GM19240 (cell line): Measurements from ENCODE around the gene GHR.

ENCODE experiments used
- DNase-seq: peaks from one replicate; pipeline ENCODE4 v3.0.0; 2011; ENCODE audit warnings: low spot score; ENCODE audit not compliant: insufficient read length

The GHR gene

GRCh38 chr5:42598311-42598710 is 175.1 kb downstream of the GHR start:
- no peak for DNase-seq

- no peak for DNase-seq
Measured at GRCh38 chr5:42599106-42599505, 175.9 kb downstream of the GHR start.

GRCh38 chr5:42600441-42600840 is 177.2 kb downstream of the GHR start:
- DNase-seq = no peak

- no peak for DNase-seq
Measured at GRCh38 chr5:42604171-42604711, 181.0 kb downstream of the GHR start.

GRCh38 chr5:42605490-42605889 is 182.3 kb downstream of the GHR start:
- no peak for DNase-seq

- no peak for DNase-seq
Measured at GRCh38 chr5:42606464-42606869, 183.2 kb downstream of the GHR start.

- DNase-seq = no peak
Measured at GRCh38 chr5:42611437-42611836, 188.2 kb downstream of the GHR start.

- no peak for DNase-seq
Measured at GRCh38 chr5:42612750-42613366, 189.6 kb downstream of the GHR start.

- no peak for DNase-seq
Measured at GRCh38 chr5:42614509-42614908, 191.3 kb downstream of the GHR start.

GRCh38 chr5:42620579-42621216 is 197.5 kb downstream of the GHR start:
- DNase-seq = no peak

GRCh38 chr5:42621242-42621641 is 198.0 kb downstream of the GHR start:
- no peak for DNase-seq

- DNase-seq = no peak
Measured at GRCh38 chr5:42621662-42622061, 198.4 kb downstream of the GHR start.

GRCh38 chr5:42624912-42625311 is 201.7 kb downstream of the GHR start:
- no peak for DNase-seq

- no peak for DNase-seq
Measured at GRCh38 chr5:42626462-42626861, 203.2 kb downstream of the GHR start.

- no peak for DNase-seq
Measured at GRCh38 chr5:42628821-42629220, 205.6 kb downstream of the GHR start.

- no peak for DNase-seq
Measured at GRCh38 chr5:42629284-42629683, 206.0 kb downstream of the GHR start.

GRCh38 chr5:42631241-42631640 is 208.0 kb downstream of the GHR start:
- DNase-seq = no peak

- DNase-seq = no peak
Measured at GRCh38 chr5:42632354-42632900, 209.2 kb downstream of the GHR start.

- no peak for DNase-seq
Measured at GRCh38 chr5:42634575-42634974, 211.3 kb downstream of the GHR start.

GRCh38 chr5:42636425-42636824 is 213.2 kb downstream of the GHR start:
- no peak for DNase-seq

- DNase-seq = no peak
Measured at GRCh38 chr5:42636946-42637345, 213.7 kb downstream of the GHR start.

- no peak for DNase-seq
Measured at GRCh38 chr5:42638972-42639371, 215.7 kb downstream of the GHR start.

GRCh38 chr5:42640835-42641234 is 217.6 kb downstream of the GHR start:
- DNase-seq = no peak
